Suppressor macrophage treated with lipopolysaccharide for 4 hours (primary cell): Measurements from ENCODE around the gene MRPS34.

Source experiments
- DNase-seq: peaks from one replicate; pipeline ENCODE4 v3.0.0-alpha.2; 2020

The MRPS34 gene

GRCh38 chr16:1794221-1794871 lies 21.4 kb upstream of the MRPS34 start:
- DNase-seq, result no peak

- DNase-seq, result no peak
Measured at GRCh38 chr16:1793578-1794220, 20.8 kb upstream of the MRPS34 start, which contains the start of gene IGFALS. Gene IGFALS, minus strand, starts transcription at chr16:1793705. Its CDS starts 53 bp downstream, at chr16:1793652.

GRCh38 chr16:1792836-1793577 lies 20.1 kb upstream of the MRPS34 start:
- DNase-seq, result no peak

GRCh38 chr16:1791943-1792812 lies 19.2 kb upstream of the MRPS34 start:
- no peak for DNase-seq

- DNase-seq, result no peak
Measured at GRCh38 chr16:1791256-1791942, 18.5 kb upstream of the MRPS34 start.

GRCh38 chr16:1790611-1791255 lies 17.8 kb upstream of the MRPS34 start:
- no peak for DNase-seq

- no peak for DNase-seq
Measured at GRCh38 chr16:1790261-1790610, 17.3 kb upstream of the MRPS34 start.

GRCh38 chr16:1789643-1790045 lies 16.7 kb upstream of the MRPS34 start:
- DNase-seq, result no peak

- DNase-seq, result no peak
Measured at GRCh38 chr16:1788708-1789100, 15.8 kb upstream of the MRPS34 start.

- DNase-seq, result no peak
Measured at GRCh38 chr16:1788095-1788707, 15.3 kb upstream of the MRPS34 start.

- no peak for DNase-seq
Measured at GRCh38 chr16:1787322-1788094, 14.6 kb upstream of the MRPS34 start.

GRCh38 chr16:1787056-1787321 lies 14.1 kb upstream of the MRPS34 start:
- DNase-seq, result no peak

GRCh38 chr16:1786242-1787055 lies 13.5 kb upstream of the MRPS34 start:
- no peak for DNase-seq

GRCh38 chr16:1785846-1786170 lies 12.9 kb upstream of the MRPS34 start:
- no peak for DNase-seq

- no peak for DNase-seq
Measured at GRCh38 chr16:1784977-1785845, 12.3 kb upstream of the MRPS34 start.

- DNase-seq, result peak; percentile 100
Measured at GRCh38 chr16:1782408-1783264, 9.7 kb upstream of the MRPS34 start, which contains the start of the genes NUBP2 and SPSB3. Gene NUBP2, plus strand, starts transcription at chr16:1782960. Its CDS starts 61 bp downstream, at chr16:1783021. Gene SPSB3, minus strand, starts transcription at chr16:1782571. Its CDS starts 1,088 bp downstream, at chr16:1781483.

- DNase-seq, result peak; percentile 29
Measured at GRCh38 chr16:1781758-1782407, 8.9 kb upstream of the MRPS34 start.
